Fibroblast of pulmonary artery (primary cell): Measurements from ENCODE around the gene RFC4.

Source experiments
- DNase-seq: peaks from one replicate; pipeline ENCODE4 v3.0.0-alpha.2; 2010; ENCODE audit warnings: low read depth
- H3K4me3 ChIP-seq: replicated peaks from 2 replicates; pipeline ENCODE4 v1.5.1; 2011; ENCODE audit warnings: low read depth, mild to moderate bottlenecking, control low read depth, low read length, moderate library complexity
- TF ChIP-seq, protein P1 (sequence below): IDR thresholded peaks from 2 replicates; pipeline ENCODE4 v1.5.1; 2011; ENCODE audit warnings: mild to moderate bottlenecking, control low read depth, low read length, inconsistent platforms; ENCODE audit errors: missing control alignments

RFC4 gene

GRCh38 chr3:186772701-186773417 is 33.4 kb downstream of the RFC4 start:
- H3K4me3 ChIP-seq: peak overlapping the region; percentile 46
- DNase-seq: no peak
- TF ChIP-seq, protein P1, sequence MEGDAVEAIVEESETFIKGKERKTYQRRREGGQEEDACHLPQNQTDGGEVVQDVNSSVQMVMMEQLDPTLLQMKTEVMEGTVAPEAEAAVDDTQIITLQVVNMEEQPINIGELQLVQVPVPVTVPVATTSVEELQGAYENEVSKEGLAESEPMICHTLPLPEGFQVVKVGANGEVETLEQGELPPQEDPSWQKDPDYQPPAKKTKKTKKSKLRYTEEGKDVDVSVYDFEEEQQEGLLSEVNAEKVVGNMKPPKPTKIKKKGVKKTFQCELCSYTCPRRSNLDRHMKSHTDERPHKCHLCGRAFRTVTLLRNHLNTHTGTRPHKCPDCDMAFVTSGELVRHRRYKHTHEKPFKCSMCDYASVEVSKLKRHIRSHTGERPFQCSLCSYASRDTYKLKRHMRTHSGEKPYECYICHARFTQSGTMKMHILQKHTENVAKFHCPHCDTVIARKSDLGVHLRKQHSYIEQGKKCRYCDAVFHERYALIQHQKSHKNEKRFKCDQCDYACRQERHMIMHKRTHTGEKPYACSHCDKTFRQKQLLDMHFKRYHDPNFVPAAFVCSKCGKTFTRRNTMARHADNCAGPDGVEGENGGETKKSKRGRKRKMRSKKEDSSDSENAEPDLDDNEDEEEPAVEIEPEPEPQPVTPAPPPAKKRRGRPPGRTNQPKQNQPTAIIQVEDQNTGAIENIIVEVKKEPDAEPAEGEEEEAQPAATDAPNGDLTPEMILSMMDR: no peak

- TF ChIP-seq, protein P1: no peak
- no peak for DNase-seq
- H3K4me3 ChIP-seq: peak overlapping the region; percentile 46
These were observed 34.0 kb downstream of the RFC4 start for GRCh38 chr3:186772281-186772694.

GRCh38 chr3:186760897-186761447 is 45.3 kb downstream of the RFC4 start:
- TF ChIP-seq, protein P1: no peak
- no peak for DNase-seq

DNA sequence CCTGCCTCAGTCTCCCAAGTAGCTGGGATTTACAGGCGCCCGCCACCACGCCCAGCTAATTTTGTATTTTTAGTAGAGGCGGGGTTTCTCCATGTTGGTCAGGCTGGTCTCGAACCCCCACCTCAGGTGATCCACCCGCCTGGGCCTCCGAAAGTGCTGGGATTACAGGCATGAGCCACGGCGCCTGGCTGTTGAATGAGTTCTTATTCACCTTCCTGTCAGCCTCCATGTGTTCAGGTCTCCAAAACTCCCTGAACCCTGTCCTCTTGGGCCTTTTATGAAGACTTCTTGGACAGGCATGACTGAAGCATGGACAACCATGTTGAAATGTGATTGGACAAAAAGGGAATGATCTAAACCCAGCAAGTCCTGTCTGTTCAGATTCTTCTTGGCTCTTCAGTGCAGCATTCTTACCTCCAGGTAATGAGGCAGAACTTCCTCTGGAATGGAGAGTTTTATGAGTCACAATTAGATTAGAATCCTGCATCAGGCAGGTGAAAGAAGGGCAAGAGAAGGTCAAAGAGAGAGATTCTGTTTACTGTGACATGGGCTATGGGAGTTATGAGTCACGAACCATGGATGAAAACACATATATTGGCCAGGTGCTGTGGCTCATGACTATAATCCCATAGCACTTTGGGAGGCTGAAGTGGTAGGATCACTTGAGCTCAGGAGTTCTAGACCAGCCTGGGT is 46.0 kb downstream of the RFC4 start:
- no peak for DNase-seq
- H3K4me3 ChIP-seq: no peak overlapping the region
- TF ChIP-seq, protein P1: no peak

More at GRCh38 chr3:186760897-186761447, 45.3 kb downstream of the RFC4 start:
- no peak overlapping the region for H3K4me3 ChIP-seq

GRCh38 chr3:186759231-186759930 is 46.9 kb downstream of the RFC4 start:
- no peak for DNase-seq
- TF ChIP-seq, protein P1: no peak
- no peak overlapping the region for H3K4me3 ChIP-seq

- no peak for DNase-seq
- no peak overlapping the region for H3K4me3 ChIP-seq
- TF ChIP-seq, protein P1: no peak
These were observed 48.5 kb downstream of the RFC4 start for GRCh38 chr3:186757686-186758220.
